IgD-negative memory B cell (primary cell): ENCODE results near the gene GPC5. TPM values are rescaled to one million over a fixed set of nuclear protein-coding genes. Genes with fewer than 3 reads are reported as not detected.

Source experiments
- H3K27ac Mint-ChIP-seq, 3 donors: one replicate each; pipeline ENCODE4 v1.8.0; 2020 to 2022; ENCODE audit warnings: mild to moderate bottlenecking in 3 of 3, mixed read lengths in 3 of 3, moderate library complexity in 1 of 3
- H3K27me3 Mint-ChIP-seq: one replicate; pipeline ENCODE4 v1.8.0; 2021; ENCODE audit warnings: mixed read lengths
- H3K36me3 Mint-ChIP-seq: one replicate; pipeline ENCODE4 v1.8.0; 2020; ENCODE audit warnings: mild to moderate bottlenecking, mixed read lengths
- H3K4me1 Mint-ChIP-seq, 3 donors: one replicate each; pipeline ENCODE4 v1.8.0; 2020 to 2022; ENCODE audit warnings: mixed read lengths in 3 of 3, mild to moderate bottlenecking in 1 of 3
- H3K4me3 Mint-ChIP-seq, 4 donors: one replicate each; pipeline ENCODE4 v1.8.0; 2020 to 2022; ENCODE audit warnings: mild to moderate bottlenecking in 4 of 4, mixed read lengths in 4 of 4, moderate library complexity in 3 of 4
- H3K9me3 Mint-ChIP-seq, 3 donors: one replicate each; pipeline ENCODE4 v1.8.0; 2020 to 2021; ENCODE audit warnings: mixed read lengths in 3 of 3, mild to moderate bottlenecking in 1 of 3
- polyA plus RNA-seq: library from polyadenylated mRNA; unstranded; fragments of 300-500 nt; fragmentation: Illumina TruSeq; gene quantifications from one replicate; pipeline ENCODE4 v1.2.3, GENCODE V29; 2021

The GPC5 gene
- polyA plus RNA-seq, 1 donor from 2014 or later, result 0.24 TPM

DNA sequence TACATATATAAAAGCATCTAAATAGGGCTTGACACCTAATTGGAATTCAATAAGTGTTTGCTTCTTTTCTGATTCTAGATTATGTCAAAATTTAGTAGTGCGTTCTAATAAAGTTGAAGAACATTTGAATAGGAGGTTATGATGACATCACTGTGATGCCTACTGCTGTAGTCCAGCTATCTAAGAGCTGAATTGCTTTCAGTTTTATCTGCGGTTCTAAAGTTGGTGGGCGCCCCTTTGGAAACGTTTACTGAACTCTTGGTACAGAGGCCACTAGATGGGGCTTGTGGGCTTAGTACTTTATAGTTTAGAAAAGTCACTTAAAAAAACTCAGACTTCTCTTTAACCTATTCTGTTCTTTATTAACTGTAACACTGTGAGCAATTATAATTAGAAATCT lies 776.9 kb downstream of the GPC5 start:
- H3K9me3 Mint-ChIP-seq, result peaks cover 0 to 2% (median 0%) of the 10 kb centered on the region in 3 donors
- no peaks in the 10 kb centered on the region for H3K4me1 Mint-ChIP-seq
- no peaks in the 10 kb centered on the region for H3K27me3 Mint-ChIP-seq
- H3K4me3 Mint-ChIP-seq, result no peak overlapping the region
- no peaks in the 10 kb centered on the region for H3K36me3 Mint-ChIP-seq
- H3K27ac Mint-ChIP-seq, result no peak overlapping the region

DNA sequence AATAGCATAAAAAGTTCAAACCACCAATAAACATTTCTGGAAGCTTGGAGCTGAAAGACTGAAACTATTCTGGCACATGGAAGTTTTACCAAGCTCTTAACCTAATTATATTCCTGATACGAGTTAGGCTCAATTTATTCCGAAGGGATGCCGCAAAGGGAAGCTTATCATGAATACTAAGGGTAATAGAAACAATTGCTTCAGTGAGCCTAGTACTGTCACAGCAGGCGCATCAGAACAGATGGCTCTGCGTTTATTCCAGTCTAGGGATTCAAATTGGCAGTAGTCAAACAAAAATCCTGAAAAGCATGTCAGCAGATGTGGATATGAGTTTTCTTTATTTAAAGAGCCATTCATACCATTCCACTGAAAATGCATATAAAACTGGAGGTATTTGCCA lies 779.5 kb downstream of the GPC5 start:
- H3K27ac Mint-ChIP-seq, result no peak overlapping the region
- H3K9me3 Mint-ChIP-seq, result peaks cover 0 to 2% (median 0%) of the 10 kb centered on the region in 3 donors
- H3K36me3 Mint-ChIP-seq, result no peaks in the 10 kb centered on the region
- no peak overlapping the region for H3K4me3 Mint-ChIP-seq
- H3K4me1 Mint-ChIP-seq, result no peaks in the 10 kb centered on the region
- no peaks in the 10 kb centered on the region for H3K27me3 Mint-ChIP-seq

DNA sequence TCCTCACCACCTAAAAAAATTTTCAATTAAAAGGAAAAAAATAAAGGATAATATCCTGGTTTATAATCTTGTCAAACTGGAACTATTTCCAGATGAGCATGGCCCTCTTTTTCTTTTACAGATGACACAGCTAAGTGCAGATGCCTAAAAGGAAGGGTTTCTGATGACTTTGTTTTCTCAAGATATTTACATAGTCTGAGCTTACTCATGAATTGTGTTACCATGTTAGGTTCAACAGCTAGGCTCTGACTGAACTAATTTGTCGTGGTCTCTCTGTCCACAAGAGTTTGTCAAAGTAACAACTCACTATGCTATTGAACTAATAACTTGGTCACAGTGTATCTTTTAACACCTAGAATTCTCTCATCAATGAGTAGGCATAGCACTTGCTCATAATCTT lies 780.8 kb downstream of the GPC5 start:
- H3K4me3 Mint-ChIP-seq, result no peak overlapping the region
- no peak overlapping the region for H3K27ac Mint-ChIP-seq
- no peaks in the 10 kb centered on the region for H3K4me1 Mint-ChIP-seq
- H3K9me3 Mint-ChIP-seq, result peaks cover 0 to 2% (median 0%) of the 10 kb centered on the region in 3 donors
- H3K27me3 Mint-ChIP-seq, result no peaks in the 10 kb centered on the region
- H3K36me3 Mint-ChIP-seq, result no peaks in the 10 kb centered on the region

DNA sequence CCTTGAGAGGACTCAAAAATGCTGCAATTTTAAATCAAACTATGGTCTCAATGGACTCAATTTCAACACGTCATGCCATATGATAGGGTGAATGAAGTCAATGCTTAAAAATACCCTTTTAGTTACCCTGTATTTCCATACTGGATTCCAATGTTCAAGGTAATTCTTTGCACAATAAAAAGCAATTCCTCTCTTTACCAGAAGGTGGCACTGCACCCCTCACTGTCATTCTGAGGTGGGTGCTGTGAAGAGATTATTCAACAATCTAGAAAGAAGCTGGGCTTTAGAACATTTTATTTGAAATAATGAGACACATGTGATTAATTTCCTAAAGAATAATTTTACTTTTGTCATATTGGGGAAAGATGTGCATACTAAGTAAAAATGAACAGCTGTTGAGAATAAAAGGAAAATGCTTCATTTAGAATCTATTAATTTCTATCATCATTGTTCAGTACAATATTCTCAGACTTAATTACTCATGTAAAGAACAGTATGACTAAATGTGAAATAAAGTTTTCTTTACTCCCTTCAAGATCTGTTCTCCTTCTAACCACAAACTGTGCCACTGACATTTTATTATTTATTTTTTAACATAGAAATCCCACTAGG lies 789.1 kb downstream of the GPC5 start:
- no peaks in the 10 kb centered on the region for H3K27me3 Mint-ChIP-seq
- no peak overlapping the region for H3K27ac Mint-ChIP-seq
- H3K4me1 Mint-ChIP-seq, result no peaks in the 10 kb centered on the region
- no peaks in the 10 kb centered on the region for H3K36me3 Mint-ChIP-seq
- no peak overlapping the region for H3K4me3 Mint-ChIP-seq
- H3K9me3 Mint-ChIP-seq, result peaks cover 0 to 12% (median 0%) of the 10 kb centered on the region in 3 donors

DNA sequence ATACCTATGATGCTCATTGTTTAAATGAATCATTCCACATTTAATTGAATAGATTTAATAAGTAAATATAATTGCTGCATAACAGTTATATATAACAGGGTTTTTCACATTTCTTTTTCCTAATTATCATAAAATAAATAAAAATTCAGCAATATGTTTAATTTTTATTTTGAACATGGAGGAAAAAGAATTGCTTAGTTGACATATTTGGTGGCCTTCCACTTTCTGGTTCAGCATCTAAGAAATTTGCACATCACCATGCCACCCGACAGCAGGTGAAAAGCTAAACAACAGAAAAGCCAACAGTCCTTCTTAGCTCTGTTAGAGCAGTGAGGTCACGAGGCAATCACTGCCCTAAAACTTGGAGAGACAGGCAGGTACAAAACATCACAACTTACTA lies 790.2 kb downstream of the GPC5 start:
- H3K4me3 Mint-ChIP-seq, result no peak overlapping the region
- no peak overlapping the region for H3K27ac Mint-ChIP-seq
- no peaks in the 10 kb centered on the region for H3K4me1 Mint-ChIP-seq
- H3K9me3 Mint-ChIP-seq, result peaks cover 0 to 12% (median 0%) of the 10 kb centered on the region in 3 donors
- no peaks in the 10 kb centered on the region for H3K36me3 Mint-ChIP-seq
- H3K27me3 Mint-ChIP-seq, result no peaks in the 10 kb centered on the region

DNA sequence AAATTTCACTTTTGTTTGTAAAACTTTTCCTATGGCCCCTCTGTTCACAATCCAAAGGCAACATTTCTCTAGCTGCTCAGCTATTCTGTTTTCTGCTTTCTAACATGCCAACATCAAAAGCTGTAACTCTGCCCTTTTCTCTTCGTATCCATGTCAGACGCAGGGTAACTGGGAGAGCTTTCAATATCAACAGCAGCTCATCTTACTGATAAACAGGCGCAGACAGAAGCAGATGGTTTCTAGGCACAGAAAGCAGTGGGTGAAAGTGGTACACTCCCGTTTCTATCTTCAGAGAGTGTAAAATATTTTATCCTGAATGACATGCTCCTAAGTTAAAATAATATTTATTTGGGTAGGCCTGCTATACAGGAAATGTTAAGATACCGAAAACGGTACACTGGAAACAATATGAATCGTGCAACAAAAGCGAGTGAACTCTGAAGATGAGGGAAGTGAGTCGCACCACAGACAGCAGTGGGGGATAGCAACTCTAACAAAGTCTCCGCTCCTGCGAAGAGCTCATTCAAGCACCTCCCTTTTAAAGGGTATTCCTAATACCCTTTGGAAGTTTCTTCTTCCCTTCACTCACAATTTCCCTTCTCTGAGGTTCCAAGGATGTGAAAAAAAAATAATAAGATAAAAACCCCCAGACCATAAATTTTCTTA lies 798.3 kb downstream of the GPC5 start:
- Mint-ChIP-seq H3K36me3 (no peaks in the 10 kb centered on the region), H3K4me1 (no peaks in the 10 kb centered on the region), H3K9me3 (peaks cover 0 to 3% (median 0%) of the 10 kb centered on the region in 3 donors), H3K27me3 (no peaks in the 10 kb centered on the region), H3K4me3 (no peak overlapping the region), H3K27ac (no peak overlapping the region)

DNA sequence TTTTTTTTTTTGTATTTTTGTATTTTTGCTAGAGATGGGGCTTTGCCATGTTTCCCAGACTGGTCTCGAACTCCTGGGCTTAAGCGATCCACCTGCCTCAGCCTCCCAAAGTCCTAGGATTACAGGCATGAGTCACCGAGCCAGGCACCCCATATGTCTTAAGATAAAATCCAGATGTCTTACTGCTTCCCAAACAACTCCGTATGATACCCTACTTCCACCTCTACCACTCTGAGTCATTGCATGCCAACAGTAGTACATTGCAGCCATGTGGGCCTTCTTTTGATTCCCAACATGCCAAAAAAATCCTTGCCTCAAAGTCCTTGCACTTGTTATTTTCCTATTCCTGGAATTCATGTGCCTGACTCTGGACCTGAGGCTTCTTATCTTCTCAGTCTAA lies 799.2 kb downstream of the GPC5 start:
- Mint-ChIP-seq H3K4me1 (no peaks in the 10 kb centered on the region), H3K36me3 (no peaks in the 10 kb centered on the region), H3K27me3 (no peaks in the 10 kb centered on the region), H3K4me3 (no peak overlapping the region), H3K27ac (no peak overlapping the region), H3K9me3 (no peaks in the 10 kb centered on the region)

DNA sequence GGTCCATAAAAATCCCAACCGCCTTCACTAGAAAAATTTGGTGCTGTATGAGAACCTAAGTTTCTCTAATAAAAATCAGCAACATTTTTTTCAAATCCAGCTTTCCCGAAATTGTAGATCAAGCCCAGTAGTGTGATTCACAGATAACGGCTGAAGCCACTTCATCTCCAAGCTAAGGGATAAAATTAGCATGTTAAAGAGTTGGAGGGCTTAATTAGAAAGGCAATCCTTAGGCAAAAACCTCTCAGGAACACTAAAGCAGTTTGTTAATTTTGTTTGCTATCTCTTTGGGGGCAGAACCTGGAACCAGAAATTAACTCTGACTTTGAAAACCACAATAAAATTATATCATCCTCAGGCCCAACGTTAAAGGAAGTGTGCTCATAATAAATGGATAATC lies 820.2 kb downstream of the GPC5 start:
- H3K9me3 Mint-ChIP-seq, result peaks cover 2 to 9% (median 3%) of the 10 kb centered on the region in 3 donors
- H3K4me1 Mint-ChIP-seq, result no peaks in the 10 kb centered on the region
- no peaks in the 10 kb centered on the region for H3K27me3 Mint-ChIP-seq
- no peaks in the 10 kb centered on the region for H3K36me3 Mint-ChIP-seq
- peak overlapping the region in 1 of 3 donors; percentile 33 for H3K27ac Mint-ChIP-seq
- H3K4me3 Mint-ChIP-seq, result no peak overlapping the region

DNA sequence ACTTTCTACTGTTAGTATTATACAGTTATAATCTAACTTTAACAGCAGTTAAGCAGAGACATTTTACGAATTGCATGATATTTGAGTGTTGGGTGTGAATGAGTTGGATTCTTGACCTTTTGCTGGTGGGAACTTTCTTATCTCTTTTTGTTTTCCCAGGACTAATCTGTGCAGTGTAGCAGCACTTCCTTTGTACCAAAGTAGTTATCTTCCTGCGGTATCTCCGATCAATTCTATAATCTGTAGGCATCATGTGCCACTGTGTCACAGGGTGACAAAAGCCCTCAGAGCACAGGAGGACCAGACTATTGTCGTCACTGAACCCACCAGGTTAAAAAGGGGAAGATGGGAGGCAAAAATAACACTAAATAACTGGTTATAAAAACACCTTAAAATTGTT lies 823.5 kb downstream of the GPC5 start:
- peaks cover 0 to 9% (median 0%) of the 10 kb centered on the region in 3 donors for H3K9me3 Mint-ChIP-seq
- H3K27me3 Mint-ChIP-seq, result no peaks in the 10 kb centered on the region
- no peak overlapping the region for H3K27ac Mint-ChIP-seq
- H3K36me3 Mint-ChIP-seq, result no peaks in the 10 kb centered on the region
- H3K4me1 Mint-ChIP-seq, result no peaks in the 10 kb centered on the region
- H3K4me3 Mint-ChIP-seq, result no peak overlapping the region

DNA sequence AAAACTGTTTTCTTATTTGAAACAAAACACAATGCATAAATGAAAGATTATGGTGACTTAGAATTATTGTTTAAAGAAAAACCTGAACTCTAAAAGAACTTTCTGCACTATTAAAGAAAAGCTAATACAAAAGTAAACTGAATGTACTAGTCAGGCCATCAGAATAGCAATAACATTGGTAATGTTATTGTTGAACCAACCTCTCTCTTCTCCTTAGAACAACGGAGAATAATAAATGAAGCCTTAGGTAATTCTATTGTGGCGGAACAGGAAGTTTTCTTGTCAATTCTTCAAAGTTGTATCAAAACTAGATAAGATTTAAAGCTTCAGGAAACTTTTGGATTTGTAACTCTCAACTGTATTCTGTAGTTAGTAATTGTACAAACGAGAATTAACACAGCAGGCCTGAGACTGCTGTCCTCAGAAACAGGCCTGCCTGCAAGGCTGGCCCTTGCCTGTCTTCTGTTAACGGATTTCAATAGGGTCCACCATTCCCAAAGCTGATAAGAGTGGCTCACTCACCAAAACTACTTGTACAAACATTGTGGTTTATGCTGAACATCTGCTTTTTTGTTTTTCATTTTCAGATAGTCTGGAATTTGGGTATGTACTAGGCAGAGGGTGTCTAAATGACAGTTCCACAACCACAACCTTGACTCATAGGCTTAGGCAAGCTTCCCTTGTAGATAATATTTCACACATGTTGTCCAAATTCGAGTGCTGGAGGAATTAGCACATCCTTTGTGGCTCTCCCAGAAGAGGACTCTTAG lies 825.8 kb downstream of the GPC5 start:
- Mint-ChIP-seq H3K36me3 (no peaks in the 10 kb centered on the region), H3K4me1 (no peaks in the 10 kb centered on the region), H3K27ac (no peak overlapping the region), H3K27me3 (no peaks in the 10 kb centered on the region), H3K4me3 (no peak overlapping the region), H3K9me3 (no peaks in the 10 kb centered on the region)

DNA sequence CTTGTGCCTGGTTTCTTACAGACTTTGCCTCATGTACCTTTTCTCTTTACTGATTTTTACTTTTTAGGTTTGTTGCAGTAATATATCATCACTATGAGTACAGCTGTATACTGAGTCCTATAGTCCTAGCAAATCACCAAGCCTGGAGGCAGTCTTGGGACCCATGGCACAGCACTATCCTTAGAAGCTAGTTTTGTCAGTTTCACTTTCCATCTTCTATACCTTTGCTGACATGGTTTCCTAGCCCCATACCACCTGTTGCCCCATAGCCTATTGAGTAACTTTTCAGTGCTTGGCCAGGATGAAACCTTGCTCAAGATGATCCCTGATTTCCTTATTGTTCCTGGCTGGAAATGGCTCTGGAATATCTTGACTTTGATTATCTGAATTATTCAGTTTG lies 826.4 kb downstream of the GPC5 start:
- H3K36me3 Mint-ChIP-seq, result no peaks in the 10 kb centered on the region
- no peak overlapping the region for H3K27ac Mint-ChIP-seq
- no peak overlapping the region for H3K4me3 Mint-ChIP-seq
- H3K9me3 Mint-ChIP-seq, result no peaks in the 10 kb centered on the region
- H3K27me3 Mint-ChIP-seq, result no peaks in the 10 kb centered on the region
- H3K4me1 Mint-ChIP-seq, result no peaks in the 10 kb centered on the region

DNA sequence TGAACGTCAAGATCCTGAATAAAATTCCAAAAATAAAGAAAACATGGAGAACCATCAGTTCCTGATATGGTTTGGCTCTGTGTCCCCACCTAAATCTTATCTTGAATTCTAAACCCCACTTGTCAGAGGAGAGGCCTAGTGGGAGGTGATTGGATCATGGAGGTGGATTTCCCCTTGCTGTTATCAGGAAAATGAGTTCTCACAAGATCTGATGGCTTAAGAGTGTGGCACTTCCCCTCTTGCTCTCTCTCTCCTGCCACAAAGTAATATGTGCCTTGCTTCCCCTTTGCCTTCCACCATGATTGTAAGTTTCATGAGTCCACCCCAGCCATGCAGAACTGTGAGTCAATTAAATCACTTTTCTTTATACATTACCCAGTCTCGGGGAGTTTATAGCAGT lies 827.4 kb downstream of the GPC5 start:
- H3K4me3 Mint-ChIP-seq, result peak overlapping the region in 1 of 4 donors; percentile 8
- H3K27ac Mint-ChIP-seq, result no peak overlapping the region
- H3K9me3 Mint-ChIP-seq, result no peaks in the 10 kb centered on the region
- H3K36me3 Mint-ChIP-seq, result no peaks in the 10 kb centered on the region
- H3K27me3 Mint-ChIP-seq, result no peaks in the 10 kb centered on the region
- no peaks in the 10 kb centered on the region for H3K4me1 Mint-ChIP-seq

DNA sequence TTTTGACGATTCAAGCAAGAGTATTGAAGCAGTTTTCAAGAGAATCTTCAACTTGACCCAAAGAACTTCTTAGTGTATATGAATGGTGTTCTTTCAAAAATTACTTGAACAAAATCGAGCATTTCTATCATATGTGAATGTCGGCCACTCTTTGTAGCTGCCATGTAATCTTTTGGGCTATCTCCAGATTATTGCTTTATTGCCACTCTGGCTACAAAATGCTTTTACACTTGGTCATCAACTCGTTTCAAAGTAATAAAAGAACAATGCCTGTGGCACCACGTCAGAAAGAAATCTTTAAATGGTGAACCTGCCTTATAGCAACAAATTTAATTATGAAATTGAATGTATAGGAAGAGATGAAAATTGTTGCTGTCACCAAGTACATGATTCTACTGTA lies 834.5 kb downstream of the GPC5 start:
- H3K9me3 Mint-ChIP-seq, result peaks cover 0 to 2% (median 0%) of the 10 kb centered on the region in 3 donors
- H3K36me3 Mint-ChIP-seq, result no peaks in the 10 kb centered on the region

DNA sequence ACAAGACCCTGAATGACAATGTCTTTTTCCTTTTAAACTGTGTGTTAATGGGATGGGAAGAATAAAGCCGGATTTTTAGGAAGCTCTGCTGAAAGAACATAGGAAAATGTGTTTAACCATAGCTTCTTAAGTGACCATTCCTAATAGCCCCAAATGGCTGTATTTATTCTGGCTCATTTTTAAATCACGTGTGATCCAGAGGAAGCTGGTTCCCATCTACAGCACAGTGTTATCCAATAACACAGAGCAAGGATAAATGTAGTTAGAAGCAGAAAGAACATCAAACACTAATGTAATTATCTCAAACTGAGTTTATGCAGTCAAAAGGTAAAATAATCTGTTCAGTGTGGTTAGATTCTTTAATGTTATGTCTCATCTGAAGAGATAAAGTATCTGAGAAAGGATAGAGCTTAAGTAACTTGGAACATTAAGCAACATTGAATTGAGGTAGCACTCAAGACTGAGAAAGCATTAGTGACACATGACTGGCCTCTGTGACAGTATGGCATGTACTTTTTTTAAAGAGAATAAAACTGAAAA lies 853.3 kb downstream of the GPC5 start:
- H3K27ac Mint-ChIP-seq, result no peak overlapping the region
- H3K4me1 Mint-ChIP-seq, result no peaks in the 10 kb centered on the region
- H3K4me3 Mint-ChIP-seq, result no peak overlapping the region
- no peaks in the 10 kb centered on the region for H3K36me3 Mint-ChIP-seq
- H3K9me3 Mint-ChIP-seq, result peaks cover 5 to 10% (median 7%) of the 10 kb centered on the region in 3 donors
- H3K27me3 Mint-ChIP-seq, result no peaks in the 10 kb centered on the region

More for the DNA sequence above, 834.5 kb downstream of the GPC5 start:
- Mint-ChIP-seq H3K4me3 (no peak overlapping the region), H3K4me1 (no peaks in the 10 kb centered on the region), H3K27ac (no peak overlapping the region), H3K27me3 (no peaks in the 10 kb centered on the region)

DNA sequence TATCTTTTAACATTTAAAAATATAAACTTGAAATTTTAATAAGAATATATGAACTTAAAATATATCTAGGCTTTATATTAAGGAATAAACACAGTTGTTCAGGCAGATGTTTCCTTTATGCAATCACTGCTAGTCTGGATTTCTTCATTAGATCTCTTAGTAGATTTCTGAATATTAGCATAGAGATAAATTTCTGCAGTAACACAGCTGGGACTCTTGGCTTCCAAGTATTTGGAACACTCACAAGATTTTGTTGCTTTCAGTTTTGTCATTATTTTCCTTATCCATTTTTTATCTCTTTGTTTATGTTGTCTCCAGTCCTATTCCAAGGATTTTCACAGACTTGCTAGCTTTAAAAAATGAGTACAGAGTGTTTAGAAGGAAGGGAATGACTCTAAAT lies 857.1 kb downstream of the GPC5 start:
- no peak overlapping the region for H3K4me3 Mint-ChIP-seq
- no peaks in the 10 kb centered on the region for H3K36me3 Mint-ChIP-seq
- H3K27ac Mint-ChIP-seq, result no peak overlapping the region
- H3K27me3 Mint-ChIP-seq, result no peaks in the 10 kb centered on the region
- H3K4me1 Mint-ChIP-seq, result no peaks in the 10 kb centered on the region
- peaks cover 2 to 10% (median 7%) of the 10 kb centered on the region in 3 donors for H3K9me3 Mint-ChIP-seq
